Stomach smooth muscle (tissue), 2 donors: Measurements from ENCODE around the gene AGBL1.

Source experiments
- H3K27ac ChIP-seq: one replicate; pipeline ENCODE4 v1.7.0; 2013; ENCODE audit warnings: mild to moderate bottlenecking, low read length, inconsistent platforms
- H3K27me3 ChIP-seq, 2 donors: one replicate each; pipeline ENCODE4 v1.7.0; 2013; ENCODE audit warnings: low read length in 2 of 2; ENCODE audit not compliant: insufficient read depth in 2 of 2, control insufficient read depth in 1 of 2
- H3K36me3 ChIP-seq, 2 donors: one replicate each; pipeline ENCODE4 v1.7.0; 2013; ENCODE audit warnings: low read length in 2 of 2; ENCODE audit not compliant: control insufficient read depth in 2 of 2, insufficient read depth in 2 of 2
- H3K4me1 ChIP-seq: one replicate; pipeline ENCODE4 v1.7.0; 2013; ENCODE audit warnings: low read length; ENCODE audit not compliant: control insufficient read depth, insufficient read depth
- H3K4me3 ChIP-seq, 2 donors: one replicate each; pipeline ENCODE4 v1.7.0; 2013; ENCODE audit warnings: low read length in 2 of 2
- H3K9ac ChIP-seq, 2 donors: one replicate each; pipeline ENCODE4 v1.7.0; 2013; ENCODE audit warnings: low read length in 2 of 2, mild to moderate bottlenecking in 1 of 2
- H3K9me3 ChIP-seq, 2 donors: one replicate each; pipeline ENCODE4 v1.7.0; 2013; ENCODE audit warnings: low read length in 2 of 2; ENCODE audit not compliant: control insufficient read depth in 2 of 2
- donor health status: healthy.
- donor health status: Pancreatic carcinoma.

AGBL1 gene

GRCh38 chr15:86162641-86163040 is 83.0 kb downstream of the AGBL1 start:
- H3K4me3 ChIP-seq: no peak overlapping the region
- H3K27me3 ChIP-seq: no peaks in the 10 kb centered on the region
- H3K36me3 ChIP-seq: no peaks in the 10 kb centered on the region
- H3K9me3 ChIP-seq: no peaks in the 10 kb centered on the region
- no peak overlapping the region for H3K9ac ChIP-seq
- H3K4me1 ChIP-seq: peaks cover 4% of the 10 kb centered on the region
- H3K27ac ChIP-seq: no peak overlapping the region

GRCh38 chr15:86163816-86164215 is 84.1 kb downstream of the AGBL1 start:
- no peaks in the 10 kb centered on the region for H3K9me3 ChIP-seq
- no peaks in the 10 kb centered on the region for H3K27me3 ChIP-seq
- no peaks in the 10 kb centered on the region for H3K36me3 ChIP-seq
- H3K9ac ChIP-seq: no peak overlapping the region
- H3K4me1 ChIP-seq: peaks cover 4% of the 10 kb centered on the region
- H3K27ac ChIP-seq: no peak overlapping the region
- H3K4me3 ChIP-seq: no peak overlapping the region

DNA sequence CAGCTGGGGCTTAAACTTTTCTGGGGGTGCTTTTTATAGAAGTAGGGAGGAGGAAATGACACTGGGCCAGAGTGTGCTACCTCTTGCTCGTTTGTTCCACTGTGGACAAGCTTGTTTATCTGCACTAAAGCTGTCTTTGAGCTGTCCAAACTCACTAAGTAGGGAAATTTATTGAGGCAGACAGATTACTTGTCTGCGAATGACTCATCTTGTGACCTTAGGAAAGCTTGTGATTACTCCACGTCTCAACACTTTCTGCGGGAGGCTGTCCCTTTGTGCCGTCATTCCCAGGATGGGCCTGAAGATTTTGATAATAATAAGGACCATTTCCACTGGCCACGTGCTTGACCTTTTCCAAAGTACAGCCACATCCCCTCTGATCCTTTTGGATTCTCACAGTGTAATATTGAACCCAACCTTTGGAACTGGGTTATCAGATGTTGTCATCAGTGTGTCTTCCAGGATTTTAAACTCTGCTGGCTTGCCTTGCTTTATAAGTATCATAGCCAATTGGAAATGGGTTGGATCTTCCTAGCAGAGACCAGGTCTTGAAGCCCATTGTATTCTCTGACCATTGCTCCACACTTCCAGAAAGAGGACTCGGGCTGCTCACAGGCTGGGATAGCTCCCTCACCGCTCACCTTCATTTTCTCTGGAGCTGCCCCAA is 84.7 kb downstream of the AGBL1 start:
- no peaks in the 10 kb centered on the region for H3K27me3 ChIP-seq
- no peaks in the 10 kb centered on the region for H3K36me3 ChIP-seq
- no peaks in the 10 kb centered on the region for H3K9me3 ChIP-seq
- peaks cover 4% of the 10 kb centered on the region for H3K4me1 ChIP-seq
- H3K27ac ChIP-seq: no peak overlapping the region
- H3K9ac ChIP-seq: no peak overlapping the region
- H3K4me3 ChIP-seq: no peak overlapping the region

GRCh38 chr15:86165265-86166211 is 85.9 kb downstream of the AGBL1 start:
- no peaks in the 10 kb centered on the region for H3K9me3 ChIP-seq
- H3K4me3 ChIP-seq: no peak overlapping the region
- no peak overlapping the region for H3K9ac ChIP-seq
- no peaks in the 10 kb centered on the region for H3K36me3 ChIP-seq
- no peaks in the 10 kb centered on the region for H3K27me3 ChIP-seq
- H3K27ac ChIP-seq: no peak overlapping the region
- peaks cover 4% of the 10 kb centered on the region for H3K4me1 ChIP-seq

GRCh38 chr15:86167841-86168240 is 88.2 kb downstream of the AGBL1 start:
- Histone ChIP-seq H3K27ac (no peak overlapping the region), H3K36me3 (no peaks in the 10 kb centered on the region), H3K4me3 (no peak overlapping the region), H3K4me1 (peaks cover 4% of the 10 kb centered on the region), H3K9me3 (no peaks in the 10 kb centered on the region), H3K9ac (no peak overlapping the region), H3K27me3 (no peaks in the 10 kb centered on the region)

DNA sequence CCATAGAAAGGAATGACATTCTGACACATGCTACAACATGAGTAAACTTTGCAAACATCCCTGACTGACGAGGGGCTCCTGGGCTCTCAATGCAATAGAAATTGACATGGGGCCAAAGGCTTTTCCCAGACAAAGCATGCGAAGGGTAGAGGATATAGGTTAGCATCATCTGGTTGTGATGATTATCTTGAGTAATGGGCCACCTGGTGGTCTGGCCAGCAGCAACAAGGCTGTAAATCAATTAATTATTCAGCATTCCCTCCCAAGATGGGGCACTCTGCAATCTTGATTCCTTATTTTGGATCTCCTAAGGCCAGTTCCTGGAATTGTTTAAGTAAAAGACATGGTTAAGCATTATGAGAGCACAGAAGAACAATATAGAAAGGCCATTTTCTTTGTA is 99.2 kb downstream of the AGBL1 start:
- H3K9me3 ChIP-seq: peaks cover 0 to 2% of the 10 kb centered on the region in 2 donors
- no peaks in the 10 kb centered on the region for H3K36me3 ChIP-seq
- no peaks in the 10 kb centered on the region for H3K4me1 ChIP-seq
- H3K27ac ChIP-seq: no peak overlapping the region
- no peak overlapping the region for H3K9ac ChIP-seq
- H3K27me3 ChIP-seq: no peaks in the 10 kb centered on the region
- no peak overlapping the region for H3K4me3 ChIP-seq

- Histone ChIP-seq H3K9me3 (no peaks in the 10 kb centered on the region), H3K27ac (no peak overlapping the region), H3K4me3 (no peak overlapping the region), H3K27me3 (no peaks in the 10 kb centered on the region), H3K9ac (no peak overlapping the region), H3K36me3 (no peaks in the 10 kb centered on the region), H3K4me1 (no peaks in the 10 kb centered on the region)
Measured at GRCh38 chr15:86183596-86184491, 104.2 kb downstream of the AGBL1 start.

DNA sequence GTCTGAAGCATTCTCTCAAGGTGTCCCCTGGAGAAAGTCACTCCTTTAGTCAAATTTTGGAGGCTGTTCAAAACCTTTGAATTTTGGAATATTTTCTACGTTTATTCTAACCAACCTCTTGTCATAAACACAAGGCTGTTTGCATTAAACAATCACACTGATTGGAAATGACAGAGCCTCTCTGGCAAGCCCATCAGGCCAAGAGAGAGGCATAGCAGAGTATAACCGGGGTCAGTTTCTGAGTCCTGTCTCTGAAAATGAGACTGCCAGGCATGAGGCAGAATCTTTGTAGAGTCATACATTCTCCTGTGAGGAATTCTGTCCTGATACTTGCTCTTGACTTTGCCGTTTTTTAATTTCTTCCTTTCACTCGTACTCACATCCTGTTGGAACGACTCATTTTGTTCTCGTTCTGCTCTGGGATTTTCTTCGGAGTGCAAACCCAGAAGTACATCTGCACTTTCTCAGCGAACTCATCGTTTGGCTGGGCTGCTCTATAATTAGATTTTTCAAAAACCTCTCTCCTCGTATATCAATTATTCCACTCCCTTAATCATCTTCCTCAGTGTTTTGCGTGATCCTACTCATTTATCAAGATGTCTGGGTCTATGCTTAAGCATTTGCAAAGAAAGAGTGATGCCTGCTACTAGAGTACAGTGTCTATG is 114.2 kb downstream of the AGBL1 start:
- Histone ChIP-seq H3K9me3 (no peaks in the 10 kb centered on the region), H3K27me3 (no peaks in the 10 kb centered on the region), H3K36me3 (no peaks in the 10 kb centered on the region), H3K9ac (no peak overlapping the region), H3K4me3 (peak overlapping the region; percentile 48 to 52), H3K4me1 (no peaks in the 10 kb centered on the region), H3K27ac (peak overlapping the region; percentile 8)

GRCh38 chr15:86197770-86198169 is 118.1 kb downstream of the AGBL1 start:
- Histone ChIP-seq H3K4me3 (no peak overlapping the region), H3K9me3 (no peaks in the 10 kb centered on the region), H3K4me1 (no peaks in the 10 kb centered on the region), H3K9ac (no peak overlapping the region), H3K36me3 (no peaks in the 10 kb centered on the region), H3K27me3 (no peaks in the 10 kb centered on the region), H3K27ac (no peak overlapping the region)
